ENCODE results near the gene MAS1. TPM values are rescaled to one million over a fixed set of nuclear protein-coding genes. Genes with fewer than 3 reads are reported as not detected.
"Not testable (repeated sequence)": the region's sequence is repeated elsewhere in the genome, so short reads cannot be mapped to it uniquely, and the experiment has no call there.

MAS1 gene
- total and polyA plus RNA-seq, 2 donors (not counting 1 experiment from before 2014, with no cell fraction given) = not detected

- no peak overlapping the region for H3K4me2 ChIP-seq (replicated peaks; ENCODE audit: low read depth, low read length, poor library complexity, severe bottlenecking)
- Mint-ChIP-seq H3K9me3 (ENCODE audit: insufficient read depth) (peaks cover 5% of the 10 kb centered on the region), H3K4me1 (no peaks in the 10 kb centered on the region), H3K27me3 (peaks cover 29% of the 10 kb centered on the region), H3K4me3 (no peak overlapping the region), H3K27ac (no peak overlapping the region)
- no peak overlapping the region for H3K27ac ChIP-seq (ENCODE audit: low read length in 2 of 2)
- no peak overlapping the region for H3K4me3 ChIP-seq (ENCODE audit: control extremely low read depth in 1 of 5, extremely low read depth in 1 of 5, insufficient read depth in 1 of 5, low read depth in 2 of 5, low read length in 4 of 5)
- TF ChIP-seq EZH2 (IDR thresholded peaks at IDR 0.05; ENCODE audit: borderline replicate concordance, insufficient read depth, low read depth, low read length, poor library complexity, severe bottlenecking) = no peak
- no CpG with 5 or more reads among the region's 6 CpGs for WGBS (ENCODE audit: insufficient coverage)
- H3K36me3 ChIP-seq (replicated peaks in 1 of 2; ENCODE audit: control extremely low read depth in 1 of 2, control insufficient read depth in 1 of 2, extremely low read depth in 1 of 2, insufficient read depth in 2 of 2, low read length in 1 of 2) = no peaks in the 10 kb centered on the region
- CTCF ChIA-PET = interaction anchor here (0.9 kb wide), 1 partner anchor 536 kb away, joined by 5 read pairs; no protein-coding TSS in a partner anchor
- H3K27me3 ChIP-seq (replicated peaks in 1 of 4; ENCODE audit: control extremely low read depth in 1 of 4, control insufficient read depth in 3 of 4, insufficient read depth in 4 of 4, low read length in 3 of 4) = peaks cover 0 to 7% (median 1%) of the 10 kb centered on the region in 4 experiments
- H3K79me2 ChIP-seq (ENCODE audit: control insufficient read depth, insufficient read depth, low read length) = no peaks in the 10 kb centered on the region
- H3K9me3 ChIP-seq (ENCODE audit: control extremely low read depth in 1 of 3, control insufficient read depth in 2 of 3, insufficient read depth in 1 of 3, low read length in 2 of 3) = peaks cover 0 to 6% (median 0%) of the 10 kb centered on the region in 3 donors
- no peak overlapping the region for H3K9ac ChIP-seq (ENCODE audit: low read length)
- DNase-seq (no peak), ATAC-seq (ENCODE audit: low read depth) (no peak)
- H3K4me1 ChIP-seq (ENCODE audit: control insufficient read depth in 2 of 2, insufficient read depth in 2 of 2, low read length in 2 of 2) = no peaks in the 10 kb centered on the region
- intact Hi-C loops (cut with micrococcal nuclease) = no loop called here
- POLR2A ChIA-PET = no interaction called here
- no peaks in the 10 kb centered on the region for H4K20me1 ChIP-seq (ENCODE audit: control insufficient read depth, insufficient read depth, low read length, poor library complexity, severe bottlenecking)
- H2AFZ ChIP-seq (ENCODE audit: insufficient read depth, low read depth, low read length, poor library complexity, severe bottlenecking) = no peak overlapping the region
Observed at GRCh38 chr6:159919800-159920199, 29.0 kb downstream of the MAS1 start.

- H3K4me3 Mint-ChIP-seq; H2AFZ ChIP-seq (ENCODE audit: insufficient read depth, low read depth, low read length, poor library complexity, severe bottlenecking); DNase-seq; H3K4me1 ChIP-seq (ENCODE audit: control insufficient read depth in 2 of 2, insufficient read depth in 2 of 2, low read length in 2 of 2); POLR2A ChIA-PET; ATAC-seq (ENCODE audit: low read depth); H3K36me3 ChIP-seq (replicated peaks in 1 of 2; ENCODE audit: control extremely low read depth in 1 of 2, control insufficient read depth in 1 of 2, extremely low read depth in 1 of 2, insufficient read depth in 2 of 2, low read length in 1 of 2); CTCF ChIA-PET; H3K27me3 ChIP-seq (replicated peaks in 1 of 4; ENCODE audit: control extremely low read depth in 1 of 4, control insufficient read depth in 3 of 4, insufficient read depth in 4 of 4, low read length in 3 of 4); H3K4me1 Mint-ChIP-seq; H3K4me3 ChIP-seq (ENCODE audit: control extremely low read depth in 1 of 5, extremely low read depth in 1 of 5, insufficient read depth in 1 of 5, low read depth in 2 of 5, low read length in 4 of 5); H4K20me1 ChIP-seq (ENCODE audit: control insufficient read depth, insufficient read depth, low read length, poor library complexity, severe bottlenecking); H3K27ac Mint-ChIP-seq; H3K9me3 Mint-ChIP-seq (ENCODE audit: insufficient read depth); H3K79me2 ChIP-seq (ENCODE audit: control insufficient read depth, insufficient read depth, low read length); H3K4me2 ChIP-seq (replicated peaks; ENCODE audit: low read depth, low read length, poor library complexity, severe bottlenecking); H3K9me3 ChIP-seq (ENCODE audit: control extremely low read depth in 1 of 3, control insufficient read depth in 2 of 3, insufficient read depth in 1 of 3, low read length in 2 of 3); H3K27ac ChIP-seq (ENCODE audit: low read length in 2 of 2); intact Hi-C loops (cut with micrococcal nuclease); H3K9ac ChIP-seq (ENCODE audit: low read length): not testable (repeated sequence)
- WGBS (ENCODE audit: insufficient coverage) = 33% methylated on average over 1 of the region's 2 CpGs
- peaks cover 28% of the 10 kb centered on the region for H3K27me3 Mint-ChIP-seq
Observed at GRCh38 chr6:159924150-159924549, 33.4 kb downstream of the MAS1 start.

Data from B cell (primary cell).